ENCODE data around the gene FBXL7.

Gene FBXL7

GRCh38 chr5:15880201-15880600 lies 380.2 kb downstream of the FBXL7 start:
- H3K9me3 ChIP-seq (ENCODE audit: low read length) = no peaks in the 10 kb centered on the region
- no peaks in the 10 kb centered on the region for H3K4me1 ChIP-seq (ENCODE audit: insufficient read depth, low read length)
- no peaks in the 10 kb centered on the region for H3K27me3 ChIP-seq (ENCODE audit: insufficient read depth, low read length)
- H2AFZ ChIP-seq (ENCODE audit: low read depth, low read length) = no peak overlapping the region
- H3K36me3 ChIP-seq (ENCODE audit: insufficient read depth, low read length) = no peaks in the 10 kb centered on the region
- H3K4me3 ChIP-seq (ENCODE audit: low read length) = no peak overlapping the region

- H3K4me1 ChIP-seq (ENCODE audit: insufficient read depth, low read length) = no peaks in the 10 kb centered on the region
- no peaks in the 10 kb centered on the region for H3K27me3 ChIP-seq (ENCODE audit: insufficient read depth, low read length)
- no peaks in the 10 kb centered on the region for H3K36me3 ChIP-seq (ENCODE audit: insufficient read depth, low read length)
- no peak overlapping the region for H3K4me3 ChIP-seq (ENCODE audit: low read length)
- no peaks in the 10 kb centered on the region for H3K9me3 ChIP-seq (ENCODE audit: low read length)
- no peak overlapping the region for H2AFZ ChIP-seq (ENCODE audit: low read depth, low read length)
Measured at GRCh38 chr5:15885156-15885555, 385.2 kb downstream of the FBXL7 start.

DNA sequence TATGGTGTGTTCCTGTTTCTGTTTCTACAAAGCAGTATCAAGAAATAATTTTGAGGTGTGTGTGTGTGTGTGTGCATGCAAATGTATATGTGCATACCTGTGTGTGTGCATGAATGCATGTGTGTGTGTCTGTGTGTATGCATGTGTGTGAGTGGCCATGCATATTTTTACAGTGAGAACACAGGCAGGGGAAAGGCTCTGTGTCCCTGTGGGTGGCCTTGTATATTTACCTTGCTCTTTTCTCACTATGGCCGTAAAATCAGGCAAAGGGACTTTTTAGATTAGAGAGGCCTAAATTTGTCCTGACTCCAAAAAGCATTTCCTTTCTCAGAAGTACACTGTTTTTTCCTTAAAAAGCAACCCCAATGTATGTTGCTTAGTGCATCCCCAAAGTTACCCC lies 386.2 kb downstream of the FBXL7 start:
- Histone ChIP-seq H3K36me3 (ENCODE audit: insufficient read depth, low read length) (no peaks in the 10 kb centered on the region), H2AFZ (ENCODE audit: low read depth, low read length) (no peak overlapping the region)

GRCh38 chr5:15887093-15887492 lies 387.1 kb downstream of the FBXL7 start:
- no peak overlapping the region for H3K4me3 ChIP-seq (ENCODE audit: low read length)

More for the DNA sequence above, 386.2 kb downstream of the FBXL7 start:
- Histone ChIP-seq H3K4me3 (ENCODE audit: low read length) (no peak overlapping the region), H3K4me1 (ENCODE audit: insufficient read depth, low read length) (no peaks in the 10 kb centered on the region), H3K9me3 (ENCODE audit: low read length) (no peaks in the 10 kb centered on the region), H3K27me3 (ENCODE audit: insufficient read depth, low read length) (no peaks in the 10 kb centered on the region)

GRCh38 chr5:15889001-15889400 lies 389.0 kb downstream of the FBXL7 start:
- no peak overlapping the region for H3K4me3 ChIP-seq (ENCODE audit: low read length)
- no peaks in the 10 kb centered on the region for H3K9me3 ChIP-seq (ENCODE audit: low read length)
- no peaks in the 10 kb centered on the region for H3K36me3 ChIP-seq (ENCODE audit: insufficient read depth, low read length)
- H3K27me3 ChIP-seq (ENCODE audit: insufficient read depth, low read length) = no peaks in the 10 kb centered on the region
- H3K4me1 ChIP-seq (ENCODE audit: insufficient read depth, low read length) = no peaks in the 10 kb centered on the region
- H2AFZ ChIP-seq (ENCODE audit: low read depth, low read length) = no peak overlapping the region

More at GRCh38 chr5:15887093-15887492, 387.1 kb downstream of the FBXL7 start:
- Histone ChIP-seq H2AFZ (ENCODE audit: low read depth, low read length) (no peak overlapping the region), H3K36me3 (ENCODE audit: insufficient read depth, low read length) (no peaks in the 10 kb centered on the region), H3K4me1 (ENCODE audit: insufficient read depth, low read length) (no peaks in the 10 kb centered on the region), H3K9me3 (ENCODE audit: low read length) (no peaks in the 10 kb centered on the region), H3K27me3 (ENCODE audit: insufficient read depth, low read length) (no peaks in the 10 kb centered on the region)

DNA sequence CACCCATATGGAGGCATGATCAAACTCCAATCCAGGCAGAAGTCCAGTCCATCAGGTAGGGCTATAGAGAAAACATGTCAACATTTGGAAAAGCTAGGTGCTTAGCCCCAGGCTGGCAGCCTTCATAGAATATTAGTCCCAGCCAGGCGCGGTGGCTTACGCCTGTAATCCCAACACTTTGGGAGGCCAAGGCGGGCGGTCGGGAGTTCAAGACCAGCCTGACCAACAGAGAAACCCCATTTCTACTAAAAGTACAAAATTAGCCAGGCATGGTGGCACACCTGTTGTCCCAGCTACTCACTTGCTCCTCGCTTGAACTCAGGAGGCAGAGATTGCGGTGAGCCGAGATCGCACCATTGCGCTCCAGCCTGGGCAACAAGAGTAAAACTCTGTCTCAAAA lies 393.9 kb downstream of the FBXL7 start:
- Histone ChIP-seq H3K9me3 (ENCODE audit: low read length) (no peaks in the 10 kb centered on the region), H2AFZ (ENCODE audit: low read depth, low read length) (no peak overlapping the region), H3K36me3 (ENCODE audit: insufficient read depth, low read length) (no peaks in the 10 kb centered on the region), H3K4me1 (ENCODE audit: insufficient read depth, low read length) (no peaks in the 10 kb centered on the region), H3K4me3 (ENCODE audit: low read length) (no peak overlapping the region), H3K27me3 (ENCODE audit: insufficient read depth, low read length) (no peaks in the 10 kb centered on the region)

DNA sequence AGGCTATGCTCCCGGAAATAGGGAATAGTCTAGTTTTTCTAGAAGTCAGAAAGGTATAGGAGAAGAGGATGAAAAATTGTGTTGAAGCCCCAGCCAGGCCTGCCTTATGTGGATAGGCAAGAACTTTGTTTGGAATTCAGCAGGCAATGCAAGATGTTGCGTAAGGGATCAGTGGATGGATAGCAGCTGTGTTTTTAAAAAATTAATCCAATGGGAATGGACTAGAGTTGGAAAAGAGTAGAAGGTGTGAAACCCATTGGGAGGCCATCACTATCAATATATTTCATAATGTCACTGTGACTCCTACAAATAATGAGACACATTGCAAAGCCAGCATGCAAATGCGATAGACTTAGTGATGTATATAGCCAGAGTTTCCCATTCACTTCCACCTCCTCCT lies 397.7 kb downstream of the FBXL7 start:
- Histone ChIP-seq H3K36me3 (ENCODE audit: insufficient read depth, low read length) (no peaks in the 10 kb centered on the region), H3K9me3 (ENCODE audit: low read length) (no peaks in the 10 kb centered on the region), H3K4me3 (ENCODE audit: low read length) (no peak overlapping the region), H3K4me1 (ENCODE audit: insufficient read depth, low read length) (no peaks in the 10 kb centered on the region), H2AFZ (ENCODE audit: low read depth, low read length) (no peak overlapping the region), H3K27me3 (ENCODE audit: insufficient read depth, low read length) (no peaks in the 10 kb centered on the region)

DNA sequence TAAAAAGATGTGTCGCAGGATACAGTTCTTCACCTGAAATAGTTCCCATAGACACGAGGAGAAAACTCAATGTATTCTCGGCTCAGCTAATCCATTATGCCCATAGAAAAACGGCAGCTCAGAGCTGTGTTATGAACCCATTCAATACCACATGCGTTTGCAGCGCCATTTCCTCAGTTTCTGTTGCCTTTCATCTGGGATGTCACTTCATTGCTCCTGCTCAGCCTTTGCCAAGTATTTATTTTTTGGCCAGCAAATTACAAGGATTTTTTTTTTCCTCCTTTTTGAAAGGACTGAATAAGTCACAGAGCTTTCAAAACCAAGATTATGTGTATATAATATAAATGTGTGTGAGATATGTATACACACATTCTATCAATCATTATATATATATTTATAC lies 398.7 kb downstream of the FBXL7 start:
- Histone ChIP-seq H3K4me3 (ENCODE audit: low read length) (no peak overlapping the region), H3K4me1 (ENCODE audit: insufficient read depth, low read length) (no peaks in the 10 kb centered on the region), H3K9me3 (ENCODE audit: low read length) (no peaks in the 10 kb centered on the region), H3K27me3 (ENCODE audit: insufficient read depth, low read length) (no peaks in the 10 kb centered on the region), H3K36me3 (ENCODE audit: insufficient read depth, low read length) (no peaks in the 10 kb centered on the region), H2AFZ (ENCODE audit: low read depth, low read length) (no peak overlapping the region)

DNA sequence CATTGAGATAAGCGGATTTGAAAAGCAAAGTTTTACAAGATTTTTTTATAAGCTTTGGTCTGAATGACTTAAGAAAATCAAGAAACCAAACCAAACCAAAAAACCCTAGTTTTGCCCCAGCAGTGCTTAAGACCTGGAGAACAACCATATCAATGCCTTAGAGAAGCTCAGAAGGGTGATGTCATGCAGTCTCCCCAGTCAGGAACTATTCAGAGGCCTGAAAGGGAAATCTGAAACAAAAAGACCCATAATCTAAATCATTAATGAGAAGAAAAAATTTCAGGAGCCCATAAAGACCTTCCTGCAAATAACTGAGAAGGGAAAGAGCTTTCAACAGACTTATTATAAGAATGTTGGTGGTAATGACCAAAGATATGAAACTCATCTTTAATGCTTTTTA lies 399.5 kb downstream of the FBXL7 start:
- no peaks in the 10 kb centered on the region for H3K4me1 ChIP-seq (ENCODE audit: insufficient read depth, low read length)
- no peak overlapping the region for H3K4me3 ChIP-seq (ENCODE audit: low read length)
- H3K27me3 ChIP-seq (ENCODE audit: insufficient read depth, low read length) = no peaks in the 10 kb centered on the region
- no peaks in the 10 kb centered on the region for H3K36me3 ChIP-seq (ENCODE audit: insufficient read depth, low read length)
- H3K9me3 ChIP-seq (ENCODE audit: low read length) = no peaks in the 10 kb centered on the region
- no peak overlapping the region for H2AFZ ChIP-seq (ENCODE audit: low read depth, low read length)

- Histone ChIP-seq H3K27me3 (ENCODE audit: insufficient read depth, low read length) (no peaks in the 10 kb centered on the region), H2AFZ (ENCODE audit: low read depth, low read length) (no peak overlapping the region), H3K36me3 (ENCODE audit: insufficient read depth, low read length) (no peaks in the 10 kb centered on the region), H3K9me3 (ENCODE audit: low read length) (no peaks in the 10 kb centered on the region), H3K4me1 (ENCODE audit: insufficient read depth, low read length) (no peaks in the 10 kb centered on the region), H3K4me3 (ENCODE audit: low read length) (no peak overlapping the region)
Measured at GRCh38 chr5:15901151-15901550, 401.2 kb downstream of the FBXL7 start.

DNA sequence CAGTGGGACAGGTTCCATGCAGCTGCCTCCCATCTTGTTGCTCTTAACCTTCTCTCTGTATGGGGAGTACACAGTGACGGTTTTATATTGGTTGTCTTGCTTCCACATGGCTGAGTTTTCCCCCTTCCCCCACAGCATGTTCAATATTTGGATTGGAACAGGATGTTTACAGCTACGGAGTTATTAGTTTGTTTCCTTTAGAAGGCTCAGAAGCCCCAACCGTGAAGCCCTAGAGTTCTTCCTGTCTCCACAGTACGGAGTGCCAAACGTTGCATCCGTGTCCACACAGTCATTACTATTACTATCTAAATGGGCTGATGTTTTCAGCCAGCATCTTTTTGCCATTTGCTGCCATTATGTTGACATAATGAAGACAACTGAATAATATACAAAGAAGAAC lies 402.1 kb downstream of the FBXL7 start:
- no peak overlapping the region for H2AFZ ChIP-seq (ENCODE audit: low read depth, low read length)
- H3K9me3 ChIP-seq (ENCODE audit: low read length) = no peaks in the 10 kb centered on the region
- no peaks in the 10 kb centered on the region for H3K27me3 ChIP-seq (ENCODE audit: insufficient read depth, low read length)
- no peaks in the 10 kb centered on the region for H3K36me3 ChIP-seq (ENCODE audit: insufficient read depth, low read length)
- no peaks in the 10 kb centered on the region for H3K4me1 ChIP-seq (ENCODE audit: insufficient read depth, low read length)
- H3K4me3 ChIP-seq (ENCODE audit: low read length) = no peak overlapping the region

DNA sequence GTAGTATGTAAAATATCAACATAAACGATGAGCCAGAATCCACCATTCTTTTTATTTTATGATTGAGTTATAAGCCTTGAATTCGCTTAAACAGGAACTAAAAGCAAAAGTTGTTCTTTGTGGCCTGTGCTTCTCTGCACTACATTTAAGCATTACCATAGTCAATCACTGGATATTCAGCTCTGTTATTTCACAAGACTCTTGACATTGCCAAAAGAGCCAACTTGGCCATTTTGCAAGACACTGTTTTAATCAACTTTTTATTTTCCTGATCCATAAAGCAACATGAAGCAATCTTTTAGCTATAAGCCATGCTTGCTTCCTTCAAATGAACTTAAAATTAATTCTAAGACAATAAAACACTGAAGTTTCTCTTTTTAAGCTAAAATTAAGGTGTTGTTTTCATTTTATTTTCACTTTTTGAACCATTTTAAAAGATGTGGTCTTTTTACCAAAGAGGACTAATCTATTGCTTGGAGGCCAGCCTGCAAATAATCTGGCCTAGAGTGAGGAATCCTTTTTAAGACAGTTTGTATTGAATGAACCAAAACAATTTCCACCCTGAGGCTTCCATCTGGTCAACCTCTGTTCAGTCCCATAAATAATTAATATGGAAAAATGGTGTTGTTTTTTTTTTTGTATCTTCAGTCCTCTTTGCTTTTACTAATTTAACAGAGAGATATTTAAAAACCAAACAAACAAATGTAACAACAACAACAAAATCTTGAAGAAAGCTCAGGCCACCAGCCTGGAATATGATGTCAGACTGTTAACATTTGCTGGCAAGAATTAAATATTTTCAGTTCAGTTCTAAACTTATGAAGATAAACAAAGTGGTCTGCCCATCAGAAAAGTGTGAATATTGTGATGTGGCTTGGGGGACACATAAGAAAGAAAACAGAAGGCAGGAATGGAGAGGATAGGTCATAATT lies 405.2 kb downstream of the FBXL7 start:
- Histone ChIP-seq H3K36me3 (ENCODE audit: insufficient read depth, low read length) (no peaks in the 10 kb centered on the region), H3K4me3 (ENCODE audit: low read length) (no peak overlapping the region), H3K9me3 (ENCODE audit: low read length) (no peaks in the 10 kb centered on the region), H3K27me3 (ENCODE audit: insufficient read depth, low read length) (no peaks in the 10 kb centered on the region), H3K4me1 (ENCODE audit: insufficient read depth, low read length) (no peaks in the 10 kb centered on the region), H2AFZ (ENCODE audit: low read depth, low read length) (no peak overlapping the region)

GRCh38 chr5:15914638-15915037 lies 414.7 kb downstream of the FBXL7 start:
- H3K36me3 ChIP-seq (ENCODE audit: insufficient read depth, low read length) = no peaks in the 10 kb centered on the region
- H3K9me3 ChIP-seq (ENCODE audit: low read length) = no peaks in the 10 kb centered on the region
- H3K4me1 ChIP-seq (ENCODE audit: insufficient read depth, low read length) = no peaks in the 10 kb centered on the region
- H2AFZ ChIP-seq (ENCODE audit: low read depth, low read length) = no peak overlapping the region
- no peak overlapping the region for H3K4me3 ChIP-seq (ENCODE audit: low read length)
- H3K27me3 ChIP-seq (ENCODE audit: insufficient read depth, low read length) = no peaks in the 10 kb centered on the region

- H3K9me3 ChIP-seq (ENCODE audit: low read length) = no peaks in the 10 kb centered on the region
- no peaks in the 10 kb centered on the region for H3K27me3 ChIP-seq (ENCODE audit: insufficient read depth, low read length)
- no peak overlapping the region for H2AFZ ChIP-seq (ENCODE audit: low read depth, low read length)
- H3K4me1 ChIP-seq (ENCODE audit: insufficient read depth, low read length) = no peaks in the 10 kb centered on the region
- H3K36me3 ChIP-seq (ENCODE audit: insufficient read depth, low read length) = no peaks in the 10 kb centered on the region
- H3K4me3 ChIP-seq (ENCODE audit: low read length) = no peak overlapping the region
Measured at GRCh38 chr5:15926586-15926985, 426.6 kb downstream of the FBXL7 start.
